Gastroesophageal sphincter (tissue), 4 donors: ENCODE measurements around the gene DEDD. TPM values are rescaled to one million over a fixed set of nuclear protein-coding genes. Genes with fewer than 3 reads are reported as not detected.
A peak's percentile ranks its signal among the peaks of the same experiment; 100 is the strongest.

ENCODE experiments used
- ATAC-seq: fragments of 150-250 bp; one replicate; pipeline ENCODE4 v1.9.1; 2016; ENCODE audit warnings: mild to moderate bottlenecking, moderate library complexity
- H3K27ac ChIP-seq, 4 donors: fragments of 200-600 bp; sonication (generic) in 3 of 4; 1 replicate in 3 of 4; 2 replicates in 1 of 4; pipeline ENCODE4 v1.5.1; 2016 to 2019
- H3K27me3 ChIP-seq: fragments of 200-600 bp; sonication (generic); one replicate; pipeline ENCODE4 v1.5.1; 2019
- H3K36me3 ChIP-seq, 2 donors: fragments of 200-600 bp; sonication (generic); one replicate each; pipeline ENCODE4 v1.5.1; 2019; ENCODE audit warnings: control low read depth in 1 of 2
- H3K4me1 ChIP-seq, 3 donors: fragments of 200-600 bp; sonication (generic); 1 replicate in 2 of 3; 2 replicates in 1 of 3; pipeline ENCODE4 v1.5.1; 2016 to 2019; ENCODE audit warnings: control low read depth in 2 of 3
- H3K4me3 ChIP-seq, 2 donors: fragments of 200-600 bp; sonication (generic); one replicate each; pipeline ENCODE4 v1.5.1; 2019; ENCODE audit warnings: mild to moderate bottlenecking in 1 of 2, moderate library complexity in 1 of 2
- H3K9me3 ChIP-seq, 3 donors: fragments of 200-600 bp; sonication (generic); one replicate each; pipeline ENCODE4 v1.5.1; 2017 to 2019; ENCODE audit warnings: control low read depth in 2 of 3
- CTCF ChIP-seq, 4 experiments: fragments of 200-600 bp in 2 of 4; fragments of 450-650 bp in 2 of 4; sonication (generic) in 1 of 4; IDR thresholded peaks; one replicate each; pipeline ENCODE4 v1.5.1; 2017 to 2019; ENCODE audit warnings: antibody characterized with exemption in 4 of 4, mild to moderate bottlenecking in 2 of 4, moderate library complexity in 2 of 4
- EP300 ChIP-seq: sonication (generic); formaldehyde crosslinking; IDR thresholded peaks from one replicate; pipeline ENCODE4 v1.6.1; 2017; ENCODE audit warnings: antibody characterized with exemption, mild to moderate bottlenecking
- POLR2A ChIP-seq, 2 donors: fragments of 450-650 bp; IDR thresholded peaks; one replicate each; pipeline ENCODE4 v1.6.1; 2017; ENCODE audit warnings: antibody characterized with exemption in 2 of 2, mild to moderate bottlenecking in 2 of 2, moderate library complexity in 1 of 2
- POLR2AphosphoS5 ChIP-seq: sonication (generic); formaldehyde crosslinking; IDR thresholded peaks from one replicate; pipeline ENCODE4 v1.6.1; 2017; ENCODE audit warnings: antibody characterized with exemption
- WGBS, 2 donors: methylation state at CpG; one replicate each; pipeline ENCODE4 v1.1.5; 2018; ENCODE audit warnings: low coverage in 1 of 2; 5-methylcytosine and 5-hydroxymethylcytosine counted together
- total RNA-seq, 4 donors: library from RNA; depleted of rRNA; stranded (reverse); fragments of >200 nt; gene quantifications; one replicate each; pipeline ENCODE4 v1.1.0, GENCODE V29; 2016

Gene DEDD
- total RNA-seq, 4 donors from 2014 or later = 34.2 to 54.4 (median 41.7) TPM

GRCh38 chr1:161172776-161173376 lies 40.4 kb upstream of the DEDD start:
- H3K4me3 ChIP-seq = no peak overlapping the region
- peaks cover 0 to 77% of the 10 kb centered on the region in 2 donors for H3K36me3 ChIP-seq
- no peaks in the 10 kb centered on the region for H3K27me3 ChIP-seq
- no peaks in the 10 kb centered on the region for H3K9me3 ChIP-seq
- 27 to 41% methylated on average over 2 of the region's 4 CpGs for WGBS, 2 donors
- H3K27ac ChIP-seq = peak overlapping the region in 3 of 4 donors; percentile 52 to 74 (median 60)
- peaks cover 5 to 66% (median 19%) of the 10 kb centered on the region in 3 donors for H3K4me1 ChIP-seq
- ATAC-seq = peak; percentile 40
- TF ChIP-seq POLR2A (IDR thresholded peaks at IDR 0.05) (no peak), EP300 (no peak), POLR2AphosphoS5 (peak; percentile 74), CTCF (IDR thresholded peaks at IDR 0.05) (no peak)

- H3K36me3 ChIP-seq = peaks cover 0 to 77% of the 10 kb centered on the region in 2 donors
- no peak for ATAC-seq
- H3K4me1 ChIP-seq = peaks cover 5 to 66% (median 20%) of the 10 kb centered on the region in 3 donors
- H3K27me3 ChIP-seq = no peaks in the 10 kb centered on the region
- WGBS, 2 donors = 71 to 91% methylated on average over 1 of the region's 1 CpG
- TF ChIP-seq POLR2AphosphoS5 (no peak), EP300 (no peak), POLR2A (IDR thresholded peaks at IDR 0.05) (no peak), CTCF (IDR thresholded peaks at IDR 0.05) (no peak)
- H3K27ac ChIP-seq = peak overlapping the region in 3 of 4 donors; percentile 50 to 60 (median 52)
- H3K4me3 ChIP-seq = no peak overlapping the region
- no peaks in the 10 kb centered on the region for H3K9me3 ChIP-seq
These were observed 39.9 kb upstream of the DEDD start for GRCh38 chr1:161172349-161172748.

GRCh38 chr1:161171696-161172095 lies 39.2 kb upstream of the DEDD start:
- peaks cover 0 to 77% of the 10 kb centered on the region in 2 donors for H3K36me3 ChIP-seq
- TF ChIP-seq POLR2A (IDR thresholded peaks at IDR 0.05) (no peak), CTCF (IDR thresholded peaks at IDR 0.05) (no peak), POLR2AphosphoS5 (no peak), EP300 (no peak)
- WGBS, 2 donors = 58 to 77% methylated on average over 3 to 12 of the region's 12 CpGs
- H3K9me3 ChIP-seq = no peaks in the 10 kb centered on the region
- H3K4me3 ChIP-seq = no peak overlapping the region
- ATAC-seq = no peak
- peak overlapping the region in 3 of 4 donors; percentile 50 to 60 (median 52) for H3K27ac ChIP-seq
- peaks cover 5 to 70% (median 24%) of the 10 kb centered on the region in 3 donors for H3K4me1 ChIP-seq
- H3K27me3 ChIP-seq = no peaks in the 10 kb centered on the region

GRCh38 chr1:161171191-161171590 lies 38.7 kb upstream of the DEDD start:
- H3K27me3 ChIP-seq = no peaks in the 10 kb centered on the region
- peaks cover 3 to 66% (median 19%) of the 10 kb centered on the region in 3 donors for H3K4me1 ChIP-seq
- no peak for ATAC-seq
- no peak for TF ChIP-seq POLR2AphosphoS5
- no peak for TF ChIP-seq POLR2A (IDR thresholded peaks at IDR 0.05)
- no peak for TF ChIP-seq EP300
- no peak for TF ChIP-seq CTCF (IDR thresholded peaks at IDR 0.05)
- WGBS, 2 donors = 24% methylated on average over 4 of the region's 5 CpGs; no CpG with 5 or more reads in 1 of the 2 donors
- no peaks in the 10 kb centered on the region for H3K9me3 ChIP-seq
- peaks cover 0 to 77% of the 10 kb centered on the region in 2 donors for H3K36me3 ChIP-seq
- H3K4me3 ChIP-seq = no peak overlapping the region
- peak overlapping the region in 2 of 4 donors; percentile 52 to 60 for H3K27ac ChIP-seq

GRCh38 chr1:161168906-161169305 lies 36.4 kb upstream of the DEDD start:
- H3K4me1 ChIP-seq = peaks cover 0 to 61% (median 21%) of the 10 kb centered on the region in 3 donors
- peaks cover 0 to 68% of the 10 kb centered on the region in 2 donors for H3K36me3 ChIP-seq

More at GRCh38 chr1:161168906-161169305, 36.4 kb upstream of the DEDD start:
- ATAC-seq = no peak
- 83 to 91% methylated on average over 2 to 7 of the region's 9 CpGs for WGBS, 2 donors
- TF ChIP-seq POLR2A (IDR thresholded peaks at IDR 0.05) (no peak), CTCF (IDR thresholded peaks at IDR 0.05) (no peak), POLR2AphosphoS5 (no peak)
- H3K9me3 ChIP-seq = no peaks in the 10 kb centered on the region
- no peaks in the 10 kb centered on the region for H3K27me3 ChIP-seq
- no peak overlapping the region for H3K27ac ChIP-seq
- no peak overlapping the region for H3K4me3 ChIP-seq
